SIG-M5 treated with dmso at 0.1 percent for 504 hours (cell line): ENCODE measurements around the gene TMEM132D.

Experiments
- DNase-seq: peaks from one replicate; lab custom pipeline; 2025; ENCODE audit not compliant: unreplicated experiment; lab: John Stamatoyannopoulos, UW

Gene TMEM132D

GRCh38 chr12:129481921-129482320 lies 421.9 kb downstream of the TMEM132D start:
- no peak for DNase-seq

GRCh38 chr12:129470196-129470595 lies 433.6 kb downstream of the TMEM132D start:
- DNase-seq = no peak

- DNase-seq = no peak
Observed at GRCh38 chr12:129467726-129468125, 436.1 kb downstream of the TMEM132D start.

- no peak for DNase-seq
Observed at GRCh38 chr12:129467289-129467688, 436.5 kb downstream of the TMEM132D start.

GRCh38 chr12:129466499-129466898 lies 437.3 kb downstream of the TMEM132D start:
- DNase-seq = no peak

GRCh38 chr12:129459886-129460285 lies 443.9 kb downstream of the TMEM132D start:
- DNase-seq = no peak

GRCh38 chr12:129446696-129447095 lies 457.1 kb downstream of the TMEM132D start:
- DNase-seq = no peak

- DNase-seq = no peak
Observed at GRCh38 chr12:129440278-129440677, 463.5 kb downstream of the TMEM132D start.

GRCh38 chr12:129434790-129435189 lies 469.0 kb downstream of the TMEM132D start:
- DNase-seq = no peak

GRCh38 chr12:129428240-129428936 lies 475.4 kb downstream of the TMEM132D start:
- DNase-seq = no peak

GRCh38 chr12:129423041-129423580 lies 480.7 kb downstream of the TMEM132D start:
- no peak for DNase-seq

GRCh38 chr12:129413295-129413694 lies 490.5 kb downstream of the TMEM132D start:
- no peak for DNase-seq

- no peak for DNase-seq
Observed at GRCh38 chr12:129409281-129409680, 494.5 kb downstream of the TMEM132D start.

- DNase-seq = no peak
Observed at GRCh38 chr12:129404556-129404955, 499.3 kb downstream of the TMEM132D start.

- DNase-seq = no peak
Observed at GRCh38 chr12:129401572-129401971, 502.3 kb downstream of the TMEM132D start.

- DNase-seq = no peak
Observed at GRCh38 chr12:129394177-129394825, 509.5 kb downstream of the TMEM132D start.

- no peak for DNase-seq
Observed at GRCh38 chr12:129393357-129393937, 510.4 kb downstream of the TMEM132D start.

- no peak for DNase-seq
Observed at GRCh38 chr12:129385637-129385990, 518.2 kb downstream of the TMEM132D start.

GRCh38 chr12:129383956-129384355 lies 519.9 kb downstream of the TMEM132D start:
- DNase-seq = no peak

- no peak for DNase-seq
Observed at GRCh38 chr12:129381715-129382114, 522.1 kb downstream of the TMEM132D start.

GRCh38 chr12:129379076-129379804 lies 524.6 kb downstream of the TMEM132D start:
- DNase-seq = no peak
